ENCODE measurements around the gene RPP25L. TPM values are rescaled to one million over a fixed set of nuclear protein-coding genes. Genes with fewer than 3 reads are reported as not detected.

The RPP25L gene
- total RNA-seq, 3 donors from 2014 or later = 28.5 to 37.9 (median 36.4) TPM

- peak overlapping the region in 1 of 2 donors; percentile 69 for H3K27ac ChIP-seq
- no peaks in the 10 kb centered on the region for H3K36me3 ChIP-seq
- intact Hi-C loops (cut with DNase I; ENCODE audit: low total_unique reads) = no loop called here
- TF ChIP-seq, protein P1, sequence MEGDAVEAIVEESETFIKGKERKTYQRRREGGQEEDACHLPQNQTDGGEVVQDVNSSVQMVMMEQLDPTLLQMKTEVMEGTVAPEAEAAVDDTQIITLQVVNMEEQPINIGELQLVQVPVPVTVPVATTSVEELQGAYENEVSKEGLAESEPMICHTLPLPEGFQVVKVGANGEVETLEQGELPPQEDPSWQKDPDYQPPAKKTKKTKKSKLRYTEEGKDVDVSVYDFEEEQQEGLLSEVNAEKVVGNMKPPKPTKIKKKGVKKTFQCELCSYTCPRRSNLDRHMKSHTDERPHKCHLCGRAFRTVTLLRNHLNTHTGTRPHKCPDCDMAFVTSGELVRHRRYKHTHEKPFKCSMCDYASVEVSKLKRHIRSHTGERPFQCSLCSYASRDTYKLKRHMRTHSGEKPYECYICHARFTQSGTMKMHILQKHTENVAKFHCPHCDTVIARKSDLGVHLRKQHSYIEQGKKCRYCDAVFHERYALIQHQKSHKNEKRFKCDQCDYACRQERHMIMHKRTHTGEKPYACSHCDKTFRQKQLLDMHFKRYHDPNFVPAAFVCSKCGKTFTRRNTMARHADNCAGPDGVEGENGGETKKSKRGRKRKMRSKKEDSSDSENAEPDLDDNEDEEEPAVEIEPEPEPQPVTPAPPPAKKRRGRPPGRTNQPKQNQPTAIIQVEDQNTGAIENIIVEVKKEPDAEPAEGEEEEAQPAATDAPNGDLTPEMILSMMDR (IDR thresholded peaks at IDR 0.05) = no peak
- TF ChIP-seq POLR2A (IDR thresholded peaks at IDR 0.05) = no peak
- no peak for TF ChIP-seq POLR2AphosphoS5 (IDR thresholded peaks at IDR 0.05)
- no peaks in the 10 kb centered on the region for H3K9me3 ChIP-seq
- H3K4me3 ChIP-seq = no peak overlapping the region
- no peaks in the 10 kb centered on the region for H3K4me1 ChIP-seq
- no peaks in the 10 kb centered on the region for H3K27me3 ChIP-seq
- no peak for DNase-seq (ENCODE audit: low spot score in 2 of 2)
Measured at GRCh38 chr9:34599546-34599945, 12.4 kb downstream of the RPP25L start.

DNA sequence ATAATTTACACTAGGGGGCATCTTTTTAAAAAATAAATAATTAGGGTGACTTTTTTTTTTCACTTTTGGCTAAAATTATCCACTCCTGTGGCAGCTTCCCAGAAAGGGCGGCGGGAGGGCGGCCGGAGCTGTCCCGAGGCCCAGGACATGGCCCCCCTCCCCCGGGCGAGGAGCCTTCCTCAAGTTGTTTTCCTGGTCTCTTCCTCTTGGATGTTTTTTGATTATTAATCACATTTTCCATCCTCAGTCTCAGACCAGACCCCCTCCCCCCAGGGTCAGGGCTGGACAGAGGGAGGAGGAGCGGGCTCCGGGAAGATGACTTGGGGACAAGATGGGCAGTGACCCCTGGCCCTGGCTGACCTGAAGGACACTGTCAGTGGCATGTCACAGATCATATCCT, 17.7 kb downstream of the RPP25L start:
- DNase-seq (ENCODE audit: low spot score in 2 of 2) = no peak
- H3K27ac ChIP-seq = peak overlapping the region; percentile 75 to 89
- H3K36me3 ChIP-seq = no peaks in the 10 kb centered on the region
- peaks cover 12 to 26% of the 10 kb centered on the region in 2 donors for H3K4me1 ChIP-seq
- no peaks in the 10 kb centered on the region for H3K9me3 ChIP-seq
- H3K27me3 ChIP-seq = peaks cover 0 to 2% of the 10 kb centered on the region in 2 donors
- no peak overlapping the region for H3K4me3 ChIP-seq
- intact Hi-C loops (cut with DNase I; ENCODE audit: low total_unique reads) = no loop called here
- no peak for TF ChIP-seq POLR2A (IDR thresholded peaks at IDR 0.05)
- no peak for TF ChIP-seq POLR2AphosphoS5 (IDR thresholded peaks at IDR 0.05)
- TF ChIP-seq, protein P1 (IDR thresholded peaks at IDR 0.05) = no peak

DNA sequence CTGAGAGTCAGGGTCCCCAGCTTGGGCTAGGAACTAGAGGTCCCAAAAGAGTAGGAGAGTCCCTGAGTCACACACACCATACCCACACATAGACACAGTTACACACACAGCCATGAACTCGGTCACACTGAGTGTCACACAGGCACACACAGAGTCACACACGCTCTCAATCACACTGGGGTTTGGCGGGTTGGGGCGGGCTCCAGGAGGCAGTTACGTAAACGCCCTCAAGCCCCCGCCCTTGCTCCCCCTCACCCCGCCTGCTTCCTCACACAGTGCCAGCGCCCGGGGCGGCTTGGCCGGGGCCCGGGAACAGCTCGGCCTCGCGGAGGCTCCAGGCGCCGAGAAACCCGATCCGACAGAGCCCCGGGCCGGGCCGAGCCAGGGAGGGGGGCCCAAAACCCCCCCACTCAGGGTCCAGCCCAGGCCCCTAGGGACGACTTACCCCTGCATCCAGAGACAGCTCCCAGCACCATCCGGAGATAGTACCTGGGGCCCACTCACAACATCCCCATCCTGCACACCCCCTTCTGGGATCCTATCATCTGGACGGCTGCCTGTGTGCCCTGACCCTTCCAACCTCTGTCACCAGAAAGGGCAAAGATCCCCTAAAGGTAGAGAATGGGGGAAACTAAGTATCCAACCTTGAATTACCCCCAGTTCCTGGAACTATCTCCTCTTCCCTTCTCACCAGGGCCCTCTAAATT, 18.8 kb downstream of the RPP25L start:
- Histone ChIP-seq H3K27ac (peak overlapping the region; percentile 75 to 89), H3K27me3 (peaks cover 0 to 6% of the 10 kb centered on the region in 2 donors), H3K9me3 (no peaks in the 10 kb centered on the region), H3K4me1 (peaks cover 12 to 26% of the 10 kb centered on the region in 2 donors), H3K36me3 (no peaks in the 10 kb centered on the region), H3K4me3 (peak overlapping the region in 2 of 3 donors; percentile 23 to 54)
- intact Hi-C loops (cut with DNase I; ENCODE audit: low total_unique reads) = no loop called here
- DNase-seq (ENCODE audit: low spot score in 2 of 2) = peak; percentile 80 to 84
- TF ChIP-seq POLR2A (IDR thresholded peaks at IDR 0.05) = no peak
- peak in 2 of 3 donors; percentile 37 to 75 for TF ChIP-seq POLR2AphosphoS5 (IDR thresholded peaks at IDR 0.05)

GRCh38 chr9:34591917-34592866, 19.7 kb downstream of the RPP25L start:
- peak overlapping the region in 2 of 3 donors; percentile 35 to 73 for H3K4me3 ChIP-seq

More at GRCh38 chr9:34591917-34592866, 19.7 kb downstream of the RPP25L start:
- Histone ChIP-seq H3K36me3 (no peaks in the 10 kb centered on the region), H3K4me1 (peaks cover 12 to 26% of the 10 kb centered on the region in 2 donors), H3K9me3 (no peaks in the 10 kb centered on the region), H3K27me3 (peaks cover 0 to 10% of the 10 kb centered on the region in 2 donors), H3K27ac (peak overlapping the region; percentile 75 to 89)
- DNase-seq (ENCODE audit: low spot score in 2 of 2) = no peak
- TF ChIP-seq POLR2AphosphoS5 (IDR thresholded peaks at IDR 0.05) (no peak), POLR2A (IDR thresholded peaks at IDR 0.05) (no peak)
- TF ChIP-seq, protein P1 (IDR thresholded peaks at IDR 0.05) = no peak
- intact Hi-C loops (cut with DNase I; ENCODE audit: low total_unique reads) = no loop called here

Measured in breast epithelium (tissue), 4 donors.